ENCODE data around the gene SLC13A5.
"Not testable (repeated sequence)": the region's sequence is repeated elsewhere in the genome, so short reads cannot be mapped to it uniquely, and the experiment has no call there.

Gene SLC13A5

GRCh38 chr17:6683730-6684459 is 29.3 kb downstream of the SLC13A5 start:
- DNase-seq (ENCODE audit: low read depth) = no peak

- no peak for DNase-seq (ENCODE audit: low read depth)
Measured at GRCh38 chr17:6683081-6683684, 30.0 kb downstream of the SLC13A5 start.

- no peak for DNase-seq (ENCODE audit: low read depth)
Measured at GRCh38 chr17:6682339-6682738, 30.8 kb downstream of the SLC13A5 start.

DNA sequence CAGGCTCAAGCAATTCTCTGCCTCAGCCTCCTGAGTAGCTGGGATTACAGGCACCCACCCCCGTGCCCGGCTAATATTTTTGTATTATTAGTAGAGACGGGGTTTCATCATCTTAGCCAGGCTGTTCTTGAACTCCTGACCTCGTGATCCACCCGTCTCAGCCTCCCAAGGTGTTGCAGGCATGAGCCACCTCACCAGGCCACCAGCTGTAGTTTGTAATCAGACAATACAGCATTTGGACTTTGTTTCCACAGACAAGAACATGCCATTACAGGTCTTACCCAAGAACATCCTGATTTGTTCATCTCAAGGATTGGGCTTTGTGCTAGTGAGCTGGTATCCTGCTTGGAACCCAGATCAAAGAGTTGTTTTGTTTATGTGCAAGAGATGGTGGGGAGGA is 31.5 kb downstream of the SLC13A5 start:
- no peak for DNase-seq (ENCODE audit: low read depth)

GRCh38 chr17:6681176-6681575 is 32.0 kb downstream of the SLC13A5 start:
- no peak for DNase-seq (ENCODE audit: low read depth)

GRCh38 chr17:6679241-6679640 is 33.9 kb downstream of the SLC13A5 start:
- DNase-seq (ENCODE audit: low read depth) = no peak

- no peak for DNase-seq (ENCODE audit: low read depth)
Measured at GRCh38 chr17:6677946-6678345, 35.2 kb downstream of the SLC13A5 start.

DNA sequence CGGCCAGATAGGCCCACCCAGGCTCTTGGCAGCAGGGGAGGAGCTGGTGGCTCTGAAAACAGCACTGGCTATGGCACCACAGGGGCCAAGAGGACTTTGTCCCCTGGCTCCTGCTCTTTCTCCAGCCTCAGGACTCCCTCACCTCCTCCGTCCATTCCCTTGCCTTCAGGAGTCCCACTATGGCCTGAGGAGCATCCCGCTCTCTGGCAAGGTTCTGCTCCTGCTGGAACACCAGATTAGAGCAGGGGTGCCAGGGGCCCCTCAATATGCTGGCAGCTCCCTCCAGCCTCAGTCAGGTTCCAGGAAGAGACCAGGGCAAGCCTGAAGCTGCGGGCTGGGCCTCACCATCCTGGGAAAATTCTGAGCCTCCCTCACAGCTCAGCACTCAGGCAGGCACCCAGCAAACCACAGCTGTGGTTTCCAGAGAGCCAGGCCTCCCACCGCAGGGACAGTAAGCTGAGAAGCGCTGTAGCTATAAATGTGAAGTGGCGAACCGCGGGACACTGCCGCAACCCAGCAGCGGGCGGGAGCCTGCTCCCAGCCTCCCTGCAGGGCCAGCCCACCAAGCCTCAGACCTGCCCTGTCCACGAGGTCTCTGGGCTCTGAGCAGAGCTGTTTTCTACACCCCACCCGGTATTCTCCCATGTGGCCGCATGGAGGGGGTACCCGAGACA is 35.9 kb downstream of the SLC13A5 start:
- DNase-seq (ENCODE audit: low read depth) = no peak

GRCh38 chr17:6676802-6677157 is 36.4 kb downstream of the SLC13A5 start:
- no peak for DNase-seq (ENCODE audit: low read depth)

DNA sequence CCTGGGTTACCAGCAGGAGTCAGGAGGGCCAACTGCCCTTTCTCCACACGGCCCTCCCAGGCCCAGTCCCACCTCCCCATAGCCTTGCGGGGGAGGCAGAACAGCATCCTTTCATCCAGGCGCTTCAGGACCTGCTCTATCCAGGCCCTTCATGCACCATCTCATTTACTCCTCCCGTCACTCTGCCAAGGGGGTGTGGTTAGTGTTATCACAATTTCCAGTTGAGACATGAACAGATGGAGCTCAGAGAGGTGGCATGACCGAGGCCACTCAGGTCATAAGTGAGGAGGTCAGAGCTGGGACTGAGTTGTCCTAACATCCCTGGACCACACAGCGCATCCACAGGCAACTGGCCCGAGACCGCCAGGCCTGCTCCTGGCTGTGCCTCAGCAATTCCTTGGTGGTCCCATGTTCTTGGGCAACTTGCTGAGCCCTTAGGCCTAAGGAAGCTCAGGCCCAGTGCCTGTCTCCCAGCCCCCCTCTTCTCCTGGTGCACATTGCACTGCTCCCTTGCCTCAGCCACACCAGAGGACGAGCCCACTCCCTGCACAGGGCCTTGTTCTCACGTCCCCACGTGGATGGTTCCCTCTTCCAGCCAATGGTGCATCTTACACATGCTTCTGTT is 37.9 kb downstream of the SLC13A5 start:
- no peak for DNase-seq (ENCODE audit: low read depth)

GRCh38 chr17:6674586-6674985 is 38.6 kb downstream of the SLC13A5 start:
- no peak for DNase-seq (ENCODE audit: low read depth)

DNA sequence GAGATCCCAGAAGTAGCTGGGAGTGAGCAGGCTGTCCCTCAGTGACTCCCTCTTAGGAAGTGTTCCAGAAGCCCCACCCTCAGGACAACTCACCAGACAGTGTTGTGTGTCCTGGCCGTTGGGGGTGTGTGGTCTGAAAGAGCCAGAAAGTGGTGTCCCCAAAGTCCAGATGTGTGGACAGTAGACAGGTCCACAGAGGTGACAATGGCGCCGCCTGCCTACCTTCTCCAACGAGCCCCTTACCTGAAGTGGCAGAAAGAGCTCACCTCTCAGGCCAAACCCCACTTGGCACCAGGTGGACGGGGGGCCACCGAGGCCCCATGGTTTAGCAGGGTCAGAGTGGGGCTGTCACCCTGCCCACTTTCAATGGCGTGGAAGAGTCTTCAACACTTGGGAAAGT is 41.7 kb downstream of the SLC13A5 start:
- DNase-seq (ENCODE audit: low read depth) = no peak

GRCh38 chr17:6670999-6671398 is 42.2 kb downstream of the SLC13A5 start:
- DNase-seq (ENCODE audit: low read depth) = no peak

DNA sequence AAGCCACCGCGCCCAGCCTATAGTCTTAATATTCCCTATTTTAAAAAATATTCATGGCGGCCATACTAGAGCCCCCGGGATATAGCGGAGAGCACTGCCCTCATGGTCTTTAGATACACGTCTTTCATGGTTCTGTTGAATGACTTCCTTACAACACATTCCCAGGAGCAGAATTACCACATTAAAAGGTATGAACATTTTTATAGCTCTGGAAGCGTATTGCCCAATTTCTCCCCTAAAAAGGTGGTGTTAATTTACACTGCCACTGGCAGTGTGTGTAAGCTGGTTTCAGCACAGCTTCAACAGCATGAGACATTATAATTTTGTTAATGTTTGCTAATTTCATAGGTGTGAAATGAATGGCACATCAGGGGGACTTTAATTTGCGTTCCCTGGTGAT is 42.6 kb downstream of the SLC13A5 start:
- no peak for DNase-seq (ENCODE audit: low read depth)

DNA sequence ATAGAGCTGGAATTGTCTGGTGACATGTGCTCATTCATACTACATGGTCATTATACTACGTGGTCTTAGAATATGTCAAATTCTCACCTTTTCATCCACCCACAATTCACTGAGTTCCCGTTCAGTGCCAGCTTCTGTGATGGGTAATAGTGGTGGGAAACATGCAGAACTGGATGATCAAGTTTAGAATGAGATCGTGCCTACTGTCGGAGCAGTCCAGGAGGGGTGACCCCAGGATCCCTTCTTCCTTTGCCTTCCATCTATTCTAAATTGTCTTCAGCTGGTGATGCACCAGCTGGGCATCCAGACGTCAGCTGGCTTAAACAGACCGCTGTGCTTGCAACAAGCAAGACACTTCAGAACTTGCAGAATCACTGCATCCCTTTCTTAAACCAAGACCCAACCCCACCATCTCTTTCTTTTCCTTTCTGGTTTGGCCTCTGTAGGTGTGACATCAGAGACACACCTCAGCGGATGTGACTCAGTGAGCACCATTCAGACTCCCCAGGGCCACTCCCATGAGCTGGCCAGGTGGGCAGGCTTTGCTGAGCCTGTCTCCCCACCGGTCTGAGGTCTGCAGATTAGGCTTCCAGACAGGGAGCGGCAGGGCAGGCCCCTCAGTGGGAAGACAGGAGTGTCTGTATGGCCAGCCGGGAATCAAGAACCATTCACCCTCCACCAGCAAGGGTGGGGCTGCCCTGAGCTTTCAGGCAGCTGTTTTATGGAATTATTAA is 43.5 kb downstream of the SLC13A5 start:
- DNase-seq (ENCODE audit: low read depth) = no peak

DNA sequence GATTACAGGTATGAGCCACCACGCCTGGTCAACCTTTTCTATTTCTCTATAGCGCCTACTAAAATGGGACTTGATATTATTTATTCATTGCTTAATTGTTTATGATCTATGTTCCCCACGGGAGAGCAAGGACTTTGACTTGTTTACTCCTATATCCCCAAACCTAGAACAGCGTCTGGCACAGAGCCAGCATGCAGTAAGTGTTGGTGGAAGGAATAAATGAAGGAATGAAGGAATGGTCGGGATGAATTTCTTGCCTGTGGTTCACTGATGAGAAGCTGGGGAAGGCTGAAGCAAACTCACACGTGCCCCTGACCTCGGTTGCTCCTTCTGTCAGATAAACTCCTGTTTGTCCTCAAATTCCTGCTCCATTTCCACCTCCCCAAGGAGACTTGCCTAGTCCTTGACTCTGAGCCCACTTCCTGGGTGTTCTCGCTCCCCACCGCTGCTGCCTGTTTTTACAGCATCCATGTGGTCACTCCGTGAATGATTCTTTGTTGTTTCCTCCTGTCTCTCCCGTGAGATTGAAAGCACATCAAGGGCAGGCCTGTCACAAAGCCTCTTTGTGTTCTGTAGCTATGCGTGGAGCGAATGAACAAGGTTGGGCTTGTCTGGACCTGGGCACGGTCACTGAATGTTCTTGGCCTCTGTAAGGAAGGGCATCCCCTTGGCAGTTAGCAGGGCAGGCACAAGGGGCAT is 44.3 kb downstream of the SLC13A5 start:
- DNase-seq (ENCODE audit: low read depth) = no peak

DNA sequence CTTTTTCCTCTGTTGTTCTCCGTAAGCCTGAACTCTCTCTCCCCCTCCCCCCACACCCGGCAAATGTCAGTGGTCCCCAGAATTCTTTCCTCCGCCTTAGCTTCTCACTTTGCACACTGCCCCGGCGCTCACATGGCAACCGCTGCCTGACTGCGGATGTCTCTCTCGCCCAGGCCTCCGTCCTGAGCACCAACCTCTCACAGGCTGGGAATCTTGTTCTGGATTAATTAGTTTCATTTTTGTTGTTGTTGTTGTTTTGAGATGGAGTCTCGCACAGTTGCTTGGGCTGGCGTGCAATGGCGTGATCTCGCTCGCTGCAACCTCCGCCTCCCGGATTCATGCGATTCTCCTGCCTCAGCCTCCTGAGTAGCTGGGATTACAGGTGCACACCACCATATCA is 45.0 kb downstream of the SLC13A5 start:
- no peak for DNase-seq (ENCODE audit: low read depth)

- DNase-seq (ENCODE audit: low read depth) = no peak
Measured at GRCh38 chr17:6667516-6667915, 45.7 kb downstream of the SLC13A5 start.

DNA sequence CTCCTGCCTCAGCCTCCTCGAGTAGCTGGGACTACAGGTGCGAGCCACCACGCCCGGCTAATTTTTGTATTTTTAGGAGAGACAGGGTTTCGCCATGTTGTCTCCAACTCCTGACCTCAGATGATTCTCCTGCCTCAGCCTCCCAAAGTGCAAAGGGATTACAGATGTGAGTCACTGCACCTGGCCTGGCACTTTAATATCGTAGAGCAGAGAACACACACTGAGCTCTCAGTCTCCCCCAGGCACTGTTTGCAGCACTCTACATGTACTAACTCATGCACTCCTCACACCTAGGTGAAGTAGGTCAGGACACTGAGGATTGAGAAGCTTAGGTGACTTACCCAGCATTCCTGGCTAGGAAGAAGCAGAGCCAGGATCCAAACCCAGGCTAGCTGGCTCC is 46.6 kb downstream of the SLC13A5 start:
- DNase-seq (ENCODE audit: low read depth) = no peak

GRCh38 chr17:6666077-6666521 is 47.1 kb downstream of the SLC13A5 start:
- DNase-seq (ENCODE audit: low read depth) = no peak

- not testable (repeated sequence) for DNase-seq (ENCODE audit: low read depth)
Measured at GRCh38 chr17:6663200-6663599, 50.0 kb downstream of the SLC13A5 start.

- DNase-seq (ENCODE audit: low read depth) = no peak
Measured at GRCh38 chr17:6661464-6661848, 51.7 kb downstream of the SLC13A5 start.

All from activated T-helper 9 cell treated with anti-CD3 and anti-CD28 coated beads, Interleukin-2, amount 50 U/mL, for 16 hours (primary cell).